ENCODE results near the gene NRBF2.

The NRBF2 gene

GRCh38 chr10:63154546-63155387, 21.6 kb downstream of the NRBF2 start:
- Histone ChIP-seq H3K27me3 (ENCODE audit: control insufficient read depth in 3 of 3, insufficient read depth in 3 of 3, low read depth in 1 of 3, low read length in 3 of 3) (peaks cover 0 to 2% (median 0%) of the 10 kb centered on the region in 3 experiments), H2BK120ac (ENCODE audit: low read depth, low read length) (no peak overlapping the region), H3K36me3 (replicated peaks in 1 of 2; ENCODE audit: control insufficient read depth in 2 of 2, insufficient read depth in 2 of 2, low read length in 2 of 2) (peaks cover 0 to 55% of the 10 kb centered on the region in 2 donors), H3K4me3 (ENCODE audit: low read length in 2 of 2) (no peak overlapping the region), H3K79me1 (ENCODE audit: low read depth, low read length) (no peaks in the 10 kb centered on the region), H4K8ac (ENCODE audit: low read depth, low read length) (no peak overlapping the region), H3K4me1 (ENCODE audit: control insufficient read depth in 2 of 2, insufficient read depth in 1 of 2, low read depth in 1 of 2, low read length in 2 of 2) (no peaks in the 10 kb centered on the region), H2AK5ac (ENCODE audit: low read depth, low read length) (no peak overlapping the region), H3K4ac (ENCODE audit: low read length) (no peak overlapping the region), H2BK15ac (ENCODE audit: low read length) (no peak overlapping the region), H3K27ac (replicated peaks; ENCODE audit: low read length) (no peak overlapping the region), H3K23ac (ENCODE audit: low read depth, low read length, poor library complexity) (no peak overlapping the region), H3K4me2 (ENCODE audit: insufficient read depth, low read length, poor library complexity, severe bottlenecking) (no peak overlapping the region), H2BK12ac (ENCODE audit: low read length) (no peak overlapping the region), H3K14ac (ENCODE audit: low read length) (no peak overlapping the region), H2BK5ac (ENCODE audit: low read length) (no peak overlapping the region), H3K9ac (ENCODE audit: low read depth, low read length, poor library complexity) (no peak overlapping the region), H4K91ac (ENCODE audit: low read depth, low read length, poor library complexity) (no peak overlapping the region), H3K18ac (ENCODE audit: low read length) (no peak overlapping the region), H2AFZ (ENCODE audit: low read length) (no peak overlapping the region), H3K9me3 (replicated peaks in 1 of 2; ENCODE audit: control insufficient read depth in 2 of 2, insufficient read depth in 1 of 2, low read depth in 1 of 2, low read length in 2 of 2) (no peaks in the 10 kb centered on the region)
- no CpG with 5 or more reads among the region's 6 CpGs for WGBS, 2 donors (ENCODE audit: extremely low coverage in 2 of 2, insufficient read length in 2 of 2, insufficient replicate concordance in 1 of 2)
- DNase-seq (ENCODE audit: low spot score) = no peak

GRCh38 chr10:63155388-63156020, 22.4 kb downstream of the NRBF2 start:
- H2BK120ac ChIP-seq (ENCODE audit: low read depth, low read length) = no peak overlapping the region
- no peak for DNase-seq (ENCODE audit: low spot score)
- no peak overlapping the region for H4K91ac ChIP-seq (ENCODE audit: low read depth, low read length, poor library complexity)
- no peak overlapping the region for H3K27ac ChIP-seq (replicated peaks; ENCODE audit: low read length)
- H3K4me3 ChIP-seq (ENCODE audit: low read length in 2 of 2) = no peak overlapping the region
- H3K14ac ChIP-seq (ENCODE audit: low read length) = no peak overlapping the region
- no peak overlapping the region for H2AK5ac ChIP-seq (ENCODE audit: low read depth, low read length)
- no peak overlapping the region for H3K9ac ChIP-seq (ENCODE audit: low read depth, low read length, poor library complexity)
- H3K23ac ChIP-seq (ENCODE audit: low read depth, low read length, poor library complexity) = no peak overlapping the region
- no CpG with 5 or more reads among the region's 8 CpGs for WGBS, 2 donors (ENCODE audit: extremely low coverage in 2 of 2, insufficient read length in 2 of 2, insufficient replicate concordance in 1 of 2)
- H3K79me1 ChIP-seq (ENCODE audit: low read depth, low read length) = no peaks in the 10 kb centered on the region
- H3K9me3 ChIP-seq (replicated peaks in 1 of 2; ENCODE audit: control insufficient read depth in 2 of 2, insufficient read depth in 1 of 2, low read depth in 1 of 2, low read length in 2 of 2) = no peaks in the 10 kb centered on the region
- no peak overlapping the region for H3K18ac ChIP-seq (ENCODE audit: low read length)
- H3K4me1 ChIP-seq (ENCODE audit: control insufficient read depth in 2 of 2, insufficient read depth in 1 of 2, low read depth in 1 of 2, low read length in 2 of 2) = no peaks in the 10 kb centered on the region
- peaks cover 0 to 2% (median 0%) of the 10 kb centered on the region in 3 experiments for H3K27me3 ChIP-seq (ENCODE audit: control insufficient read depth in 3 of 3, insufficient read depth in 3 of 3, low read depth in 1 of 3, low read length in 3 of 3)
- H2BK5ac ChIP-seq (ENCODE audit: low read length) = no peak overlapping the region
- no peak overlapping the region for H3K4ac ChIP-seq (ENCODE audit: low read length)
- H3K4me2 ChIP-seq (ENCODE audit: insufficient read depth, low read length, poor library complexity, severe bottlenecking) = no peak overlapping the region
- H2AFZ ChIP-seq (ENCODE audit: low read length) = no peak overlapping the region
- no peak overlapping the region for H4K8ac ChIP-seq (ENCODE audit: low read depth, low read length)
- no peak overlapping the region for H2BK12ac ChIP-seq (ENCODE audit: low read length)
- H2BK15ac ChIP-seq (ENCODE audit: low read length) = no peak overlapping the region
- H3K36me3 ChIP-seq (replicated peaks in 1 of 2; ENCODE audit: control insufficient read depth in 2 of 2, insufficient read depth in 2 of 2, low read length in 2 of 2) = peaks cover 0 to 50% of the 10 kb centered on the region in 2 donors

- Histone ChIP-seq H2AFZ (ENCODE audit: low read length) (no peak overlapping the region), H2BK12ac (ENCODE audit: low read length) (no peak overlapping the region), H3K9me3 (replicated peaks in 1 of 2; ENCODE audit: control insufficient read depth in 2 of 2, insufficient read depth in 1 of 2, low read depth in 1 of 2, low read length in 2 of 2) (no peaks in the 10 kb centered on the region), H3K27me3 (ENCODE audit: control insufficient read depth in 3 of 3, insufficient read depth in 3 of 3, low read depth in 1 of 3, low read length in 3 of 3) (peaks cover 0 to 2% (median 0%) of the 10 kb centered on the region in 3 experiments), H3K79me1 (ENCODE audit: low read depth, low read length) (no peaks in the 10 kb centered on the region), H3K4ac (ENCODE audit: low read length) (no peak overlapping the region), H3K27ac (replicated peaks; ENCODE audit: low read length) (no peak overlapping the region), H2AK5ac (ENCODE audit: low read depth, low read length) (no peak overlapping the region), H2BK15ac (ENCODE audit: low read length) (no peak overlapping the region), H3K23ac (ENCODE audit: low read depth, low read length, poor library complexity) (no peak overlapping the region), H4K8ac (ENCODE audit: low read depth, low read length) (no peak overlapping the region), H3K14ac (ENCODE audit: low read length) (no peak overlapping the region), H3K18ac (ENCODE audit: low read length) (no peak overlapping the region), H2BK5ac (ENCODE audit: low read length) (no peak overlapping the region), H3K9ac (ENCODE audit: low read depth, low read length, poor library complexity) (no peak overlapping the region), H2BK120ac (ENCODE audit: low read depth, low read length) (no peak overlapping the region), H4K91ac (ENCODE audit: low read depth, low read length, poor library complexity) (no peak overlapping the region), H3K4me2 (ENCODE audit: insufficient read depth, low read length, poor library complexity, severe bottlenecking) (no peak overlapping the region), H3K36me3 (replicated peaks in 1 of 2; ENCODE audit: control insufficient read depth in 2 of 2, insufficient read depth in 2 of 2, low read length in 2 of 2) (peaks cover 0 to 43% of the 10 kb centered on the region in 2 donors), H3K4me3 (ENCODE audit: low read length in 2 of 2) (no peak overlapping the region), H3K4me1 (ENCODE audit: control insufficient read depth in 2 of 2, insufficient read depth in 1 of 2, low read depth in 1 of 2, low read length in 2 of 2) (no peaks in the 10 kb centered on the region)
- no peak for DNase-seq (ENCODE audit: low spot score)
- no CpG with 5 or more reads among the region's 2 CpGs for WGBS, 2 donors (ENCODE audit: extremely low coverage in 2 of 2, insufficient read length in 2 of 2, insufficient replicate concordance in 1 of 2)
These were observed 23.1 kb downstream of the NRBF2 start for GRCh38 chr10:63156236-63156635.

Measured in neuronal stem cell (in vitro differentiated cells).